Dedifferentiated amniotic fluid mesenchymal stem cell (primary cell): ENCODE results near the gene PTGES2.
A peak's percentile ranks its signal among the peaks of the same experiment; 100 is the strongest.
"Not testable (repeated sequence)": the region's sequence is repeated elsewhere in the genome, so short reads cannot be mapped to it uniquely, and the experiment has no call there.

Experiments
- DNase-seq: peaks from one replicate; pipeline ENCODE4 v3.0.0-alpha.2; 2016; ENCODE audit errors: extremely low spot score

PTGES2 gene

GRCh38 chr9:128118971-128119665 is 8.4 kb downstream of the PTGES2 start:
- DNase-seq: no peak

- DNase-seq: no peak
Measured at GRCh38 chr9:128118472-128118857, 9.1 kb downstream of the PTGES2 start.

GRCh38 chr9:128117613-128118471 is 9.7 kb downstream of the PTGES2 start:
- DNase-seq: peak; percentile 85

GRCh38 chr9:128116104-128117083 is 11.1 kb downstream of the PTGES2 start:
- no peak for DNase-seq

GRCh38 chr9:128115187-128116103 is 12.1 kb downstream of the PTGES2 start:
- no peak for DNase-seq

GRCh38 chr9:128114326-128115186 is 13.0 kb downstream of the PTGES2 start:
- no peak for DNase-seq

GRCh38 chr9:128113526-128114325 is 13.8 kb downstream of the PTGES2 start:
- no peak for DNase-seq

GRCh38 chr9:128111726-128112125 is 15.8 kb downstream of the PTGES2 start:
- not testable (repeated sequence) for DNase-seq

- DNase-seq: no peak
Measured at GRCh38 chr9:128109050-128109709, 18.3 kb downstream of the PTGES2 start.

- no peak for DNase-seq
Measured at GRCh38 chr9:128108269-128109049, 19.1 kb downstream of the PTGES2 start.

- DNase-seq: no peak
Measured at GRCh38 chr9:128107468-128108268, 19.9 kb downstream of the PTGES2 start.

- no peak for DNase-seq
Measured at GRCh38 chr9:128106940-128107467, 20.5 kb downstream of the PTGES2 start.

GRCh38 chr9:128106181-128106939 is 21.2 kb downstream of the PTGES2 start:
- no peak for DNase-seq

GRCh38 chr9:128105538-128106175 is 21.9 kb downstream of the PTGES2 start:
- no peak for DNase-seq

GRCh38 chr9:128104171-128104618 is 23.3 kb downstream of the PTGES2 start:
- DNase-seq: no peak
